NCI-H1417 (cell line): ENCODE results near the gene ITPR1.
A peak's percentile ranks its signal among the peaks of the same experiment; 100 is the strongest.
"Not testable (repeated sequence)": the region's sequence is repeated elsewhere in the genome, so short reads cannot be mapped to it uniquely, and the experiment has no call there.

Source experiments
- DNase-seq, 3 experiments: peaks; one replicate each; lab custom pipeline; 2025; lab: John Stamatoyannopoulos, UW

The ITPR1 gene

GRCh38 chr3:4571690-4572334, 78.7 kb downstream of the ITPR1 start:
- DNase-seq = no peak

- DNase-seq = no peak
Observed at GRCh38 chr3:4573153-4573552, 80.0 kb downstream of the ITPR1 start.

- no peak for DNase-seq
Observed at GRCh38 chr3:4574426-4574965, 81.3 kb downstream of the ITPR1 start.

GRCh38 chr3:4575381-4575780, 82.2 kb downstream of the ITPR1 start:
- no peak for DNase-seq

DNA sequence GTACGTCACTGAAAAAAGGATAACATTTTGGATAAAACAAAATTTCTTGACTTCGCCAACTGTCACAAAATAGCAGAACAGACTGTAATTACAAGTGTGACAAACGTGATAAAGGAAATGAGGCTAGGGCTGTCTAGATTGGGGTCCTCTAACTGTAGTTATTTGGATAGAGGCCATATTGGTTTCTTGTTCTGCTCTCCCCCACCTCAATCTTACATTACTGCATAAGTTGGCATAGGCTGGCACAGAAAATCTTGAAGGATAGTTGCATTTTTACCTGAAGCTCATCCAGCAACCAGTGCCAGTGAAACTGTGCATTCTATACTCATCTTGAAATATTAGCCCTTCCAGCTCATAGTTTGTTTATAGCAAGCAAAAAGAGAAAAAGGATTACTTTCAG, 84.6 kb downstream of the ITPR1 start:
- no peak for DNase-seq

- DNase-seq = no peak
Observed at GRCh38 chr3:4580346-4581123, 87.4 kb downstream of the ITPR1 start.

GRCh38 chr3:4581124-4581424, 87.9 kb downstream of the ITPR1 start:
- DNase-seq = no peak

DNA sequence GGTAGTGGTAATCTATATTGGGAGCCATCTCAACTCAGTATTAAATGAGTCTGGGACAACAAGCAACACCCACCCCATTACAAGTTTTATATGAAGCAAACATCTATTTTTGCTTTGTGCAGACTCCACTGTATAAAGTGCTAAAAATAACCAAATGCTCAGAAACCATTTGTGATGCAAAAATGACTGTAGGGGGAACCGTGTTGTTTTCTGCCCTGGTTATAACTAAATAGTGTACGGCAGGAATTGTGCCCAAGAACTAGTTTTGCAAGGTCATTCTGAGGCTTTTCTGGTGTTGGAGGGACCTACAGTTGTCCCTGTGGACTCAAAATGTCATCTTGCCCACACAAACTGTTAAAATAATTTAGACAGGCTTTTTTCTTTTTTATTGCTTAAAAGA, 88.3 kb downstream of the ITPR1 start:
- DNase-seq = no peak

- peak in 2 of 3 experiments; percentile 14 to 44 for DNase-seq
Observed at GRCh38 chr3:4581920-4582611, 88.9 kb downstream of the ITPR1 start.

- no peak for DNase-seq
Observed at GRCh38 chr3:4582624-4583023, 89.5 kb downstream of the ITPR1 start.

DNA sequence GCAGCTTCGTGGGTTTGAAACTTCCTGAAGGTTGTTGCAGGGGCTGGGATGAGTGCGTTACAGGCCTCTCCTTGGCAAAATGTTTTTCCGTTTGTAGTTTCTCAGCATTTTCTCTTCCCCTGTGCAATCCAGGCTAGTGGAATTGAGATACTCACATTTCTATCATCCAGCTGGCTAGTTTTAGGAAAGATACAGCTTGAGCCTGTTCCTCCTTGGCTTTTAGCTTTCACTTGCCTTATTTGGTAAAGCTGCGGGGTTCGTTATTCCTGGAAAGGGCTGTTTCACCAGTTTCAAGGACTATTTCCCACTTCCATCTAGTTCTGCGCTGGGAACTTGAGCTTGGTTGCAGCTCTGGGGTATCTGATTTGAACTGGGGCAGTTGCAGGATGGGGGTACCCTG, 90.3 kb downstream of the ITPR1 start:
- no peak for DNase-seq

DNA sequence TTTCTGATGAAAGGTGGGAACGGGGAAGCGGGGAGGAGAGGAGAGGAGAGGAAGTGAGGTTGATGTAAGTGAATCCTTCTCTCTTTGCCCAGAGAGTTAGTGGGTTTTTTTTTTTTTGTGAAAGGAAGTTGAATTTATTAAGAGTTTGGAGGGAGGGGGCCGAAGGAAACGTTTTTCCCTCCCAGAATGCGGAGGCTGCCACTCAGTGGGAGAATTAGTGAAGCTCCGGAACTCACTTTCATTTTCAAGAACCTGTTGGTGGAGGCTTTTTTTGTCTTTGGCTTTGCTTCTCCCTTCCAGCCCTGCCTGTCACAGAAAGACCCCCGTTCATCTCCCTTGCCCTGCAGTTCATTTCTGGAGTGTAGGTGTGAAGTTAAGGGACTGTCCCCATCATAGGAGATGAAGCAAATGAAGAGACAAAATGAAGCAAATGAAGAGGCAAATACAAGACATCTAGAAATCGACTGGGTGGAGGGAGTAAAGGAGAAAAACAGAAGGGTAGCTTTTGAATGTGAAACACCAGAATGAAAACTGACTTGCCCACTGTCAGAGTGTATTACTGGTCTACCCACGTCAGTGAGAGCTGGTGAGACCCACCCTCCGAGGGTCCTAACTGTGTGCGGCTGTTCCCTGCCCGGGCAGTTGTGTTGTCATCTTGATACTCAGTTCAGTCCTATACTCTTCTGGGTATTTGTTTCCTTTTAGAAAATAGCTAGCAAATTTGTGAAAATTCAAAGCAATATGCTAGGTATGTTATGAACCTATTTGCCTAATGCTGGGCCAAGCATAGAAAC, 91.5 kb downstream of the ITPR1 start:
- no peak for DNase-seq

GRCh38 chr3:4586381-4586780, 93.2 kb downstream of the ITPR1 start:
- no peak for DNase-seq

DNA sequence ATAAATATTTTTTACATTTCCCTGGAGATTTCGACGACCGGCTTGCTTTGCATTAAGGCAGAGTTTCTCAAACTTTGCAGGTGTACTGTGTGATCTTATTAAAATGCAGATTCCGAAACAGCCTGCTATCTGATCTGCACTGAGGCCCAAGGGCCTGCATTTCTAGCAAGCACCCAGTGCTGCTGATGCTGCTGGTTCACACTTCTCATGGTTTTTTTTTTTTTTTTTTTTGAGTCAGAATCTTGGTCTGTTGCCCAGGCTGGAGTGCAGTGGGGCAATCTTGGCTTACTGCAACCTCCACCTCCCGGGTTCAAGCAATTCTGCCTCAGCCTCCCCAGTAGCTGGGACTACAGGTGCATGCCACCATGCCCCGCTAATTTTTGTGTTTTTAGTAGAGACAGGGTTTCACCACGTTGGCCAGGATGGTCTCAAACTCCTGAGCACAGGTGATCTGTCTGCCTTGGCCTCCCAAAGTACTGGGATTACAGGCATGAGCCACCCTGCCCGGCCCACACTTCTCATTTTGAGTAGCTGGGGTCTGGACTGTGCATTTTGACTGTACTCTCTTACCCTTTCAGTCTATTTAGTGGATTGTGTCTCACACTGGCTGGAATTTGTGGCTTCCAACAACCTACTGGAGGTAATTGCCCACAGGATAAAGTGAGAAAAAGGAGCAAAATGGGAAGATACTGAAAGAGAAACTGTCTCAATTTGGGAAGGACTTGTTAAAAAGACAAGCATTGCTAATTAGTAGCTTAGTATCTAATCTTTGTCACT, 94.1 kb downstream of the ITPR1 start:
- no peak for DNase-seq

DNA sequence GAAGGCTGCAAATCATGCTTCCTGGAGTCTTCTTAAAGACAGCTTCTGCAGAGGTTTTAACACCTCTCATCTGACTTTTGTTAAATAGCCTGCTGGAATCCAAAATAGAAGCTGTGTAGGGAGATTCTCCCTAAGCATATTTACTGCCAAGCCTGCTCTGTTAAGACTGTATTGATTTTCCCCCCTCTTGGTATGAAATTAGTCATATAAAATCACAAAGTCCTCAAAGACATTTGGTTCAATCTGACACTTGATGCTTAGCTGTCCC, 94.6 kb downstream of the ITPR1 start:
- DNase-seq = no peak

GRCh38 chr3:4588466-4588865, 95.3 kb downstream of the ITPR1 start:
- DNase-seq = no peak

DNA sequence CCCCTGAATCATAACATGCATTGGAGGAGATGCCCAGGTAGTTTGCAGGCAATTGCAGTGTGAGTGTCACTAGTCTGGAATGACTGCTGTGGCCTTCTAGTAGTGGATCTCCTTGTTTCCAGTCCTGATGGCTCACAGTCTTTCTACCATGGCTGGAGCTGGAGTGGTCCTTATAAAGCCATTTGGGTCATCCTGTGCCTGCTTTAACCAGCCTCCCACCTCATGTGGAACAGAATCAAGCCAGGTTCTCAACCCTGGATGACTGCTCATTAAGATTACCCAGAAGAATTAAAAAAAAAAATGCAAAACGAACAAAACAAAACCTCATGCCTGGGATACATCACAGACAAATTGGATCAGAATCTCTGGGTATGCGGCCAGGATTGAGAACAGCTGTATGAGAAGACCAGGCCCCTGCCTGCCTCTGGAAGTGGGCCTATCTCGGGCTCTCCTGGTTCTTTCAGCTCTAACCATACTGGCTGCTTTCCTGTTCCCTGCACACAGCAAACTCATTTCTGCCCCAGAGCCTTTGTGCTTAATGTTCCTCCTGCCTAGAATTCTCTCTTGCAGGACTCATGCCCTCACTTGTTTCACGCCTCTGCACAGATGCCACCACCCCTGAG, 96.4 kb downstream of the ITPR1 start:
- DNase-seq = no peak

GRCh38 chr3:4590849-4591248, 97.7 kb downstream of the ITPR1 start:
- not testable (repeated sequence) for DNase-seq

- no peak for DNase-seq
Observed at GRCh38 chr3:4591669-4592068, 98.5 kb downstream of the ITPR1 start.

- DNase-seq = no peak
Observed at GRCh38 chr3:4593014-4593413, 99.9 kb downstream of the ITPR1 start.

DNA sequence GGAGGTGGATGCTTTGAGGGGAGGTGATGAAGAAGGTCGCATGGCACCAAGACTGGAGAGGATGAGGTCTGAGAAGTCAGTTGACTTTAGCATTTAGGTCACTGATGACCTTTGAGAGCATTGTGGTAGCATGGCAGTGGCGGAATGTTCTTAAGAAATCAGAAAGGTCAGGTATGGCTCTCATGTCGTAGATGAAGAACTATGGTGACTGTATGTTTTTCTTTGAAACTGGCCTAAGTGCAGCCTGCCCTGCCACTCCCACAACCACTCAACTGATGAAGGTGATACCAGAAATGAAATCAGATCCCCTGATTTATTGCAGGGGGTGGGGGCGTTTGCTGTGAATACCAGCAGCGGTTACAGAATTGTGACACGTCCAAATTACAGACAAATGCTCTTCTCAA, 102.6 kb downstream of the ITPR1 start:
- DNase-seq = no peak
